HL-60 (cell line): ENCODE measurements around the gene FAM120AOS.

Source experiments
- DNase-seq, 2 experiments: peaks; one replicate each; pipeline ENCODE4 v3.0.0-alpha.2; 2010 to 2020; ENCODE audit warnings: low read depth in 1 of 2, low spot score in 1 of 2
- H3K27ac ChIP-seq: fragments of 250-450 bp; sonication (Bioruptor Pico); replicated peaks from 2 replicates; pipeline ENCODE4 v1.5.1; 2020; ENCODE audit warnings: mild to moderate bottlenecking, moderate library complexity
- H3K27me3 ChIP-seq: fragments of 250-450 bp; sonication (Bioruptor Pico); 2 replicates; pipeline ENCODE4 v1.5.1; 2021; ENCODE audit warnings: mild to moderate bottlenecking, moderate library complexity; ENCODE audit not compliant: insufficient read depth, poor library complexity, severe bottlenecking
- H3K4me3 ChIP-seq: replicated peaks from 2 replicates; pipeline ENCODE4 v1.5.1; 2011; ENCODE audit warnings: mild to moderate bottlenecking, control low read depth, low read length; ENCODE audit not compliant: insufficient read depth
- CTCF ChIP-seq: IDR thresholded peaks from one replicate; pipeline ENCODE4 v1.5.1; 2011; ENCODE audit warnings: low read length, control low read depth, inconsistent platforms; ENCODE audit not compliant: insufficient read depth
- GABPA ChIP-seq: IDR thresholded peaks from 2 replicates; pipeline ENCODE4 v1.6.1; 2012; ENCODE audit warnings: low read depth
- POLR2AphosphoS5 ChIP-seq: IDR thresholded peaks from 2 replicates; pipeline ENCODE4 v1.6.1; 2012; ENCODE audit warnings: low read depth
- REST ChIP-seq: IDR thresholded peaks from 2 replicates; pipeline ENCODE4 v1.6.1; 2012; ENCODE audit warnings: low read depth; ENCODE audit not compliant: insufficient replicate concordance
- SPI1 ChIP-seq: IDR thresholded peaks from 2 replicates; pipeline ENCODE4 v1.6.1; 2012; ENCODE audit warnings: low read depth, mild to moderate bottlenecking, borderline replicate concordance

FAM120AOS gene

GRCh38 chr9:93436218-93436617 is 17.2 kb downstream of the FAM120AOS start:
- DNase-seq = no peak
- TF ChIP-seq CTCF = no peak
- no peak for TF ChIP-seq REST
- TF ChIP-seq POLR2AphosphoS5 = no peak
- no peak for TF ChIP-seq SPI1
- no peak for TF ChIP-seq GABPA
- Histone ChIP-seq H3K27ac (no peak overlapping the region), H3K27me3 (no peaks in the 10 kb centered on the region), H3K4me3 (no peak overlapping the region)

- H3K4me3 ChIP-seq = no peak overlapping the region
- H3K27ac ChIP-seq = no peak overlapping the region
- H3K27me3 ChIP-seq = no peaks in the 10 kb centered on the region
- DNase-seq = no peak
- TF ChIP-seq SPI1 = no peak
- no peak for TF ChIP-seq GABPA
- TF ChIP-seq REST = no peak
- TF ChIP-seq CTCF = no peak
- no peak for TF ChIP-seq POLR2AphosphoS5
Measured at GRCh38 chr9:93435386-93435785, 18.0 kb downstream of the FAM120AOS start.

DNA sequence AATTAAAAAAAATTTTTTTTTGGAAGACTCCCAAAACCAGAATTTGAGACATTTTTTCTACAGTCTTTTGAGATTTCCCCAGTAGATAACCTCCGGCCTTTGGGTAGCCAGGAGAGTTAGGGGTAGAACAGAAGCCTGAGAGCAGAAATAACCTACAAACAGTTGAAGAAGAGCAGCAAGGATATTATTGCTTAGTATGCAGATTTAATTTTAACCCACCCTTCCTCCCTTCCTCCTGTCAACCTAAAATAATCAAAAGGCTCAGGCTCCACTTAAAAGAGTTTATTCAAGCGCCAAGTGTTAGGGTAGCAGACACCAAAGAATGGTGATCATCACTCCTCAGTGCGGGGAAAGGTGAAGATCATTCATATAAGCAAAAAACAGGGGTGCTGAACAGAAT is 19.3 kb downstream of the FAM120AOS start:
- Histone ChIP-seq H3K27me3 (no peaks in the 10 kb centered on the region), H3K27ac (no peak overlapping the region), H3K4me3 (no peak overlapping the region)
- TF ChIP-seq GABPA (no peak), SPI1 (no peak), CTCF (no peak), POLR2AphosphoS5 (no peak), REST (no peak)
- no peak for DNase-seq
